Activated B cell treated with CpG ODN at 0.5 μM for 24 hours (primary cell): ENCODE data around the gene LCN2. TPM values are rescaled to one million over a fixed set of nuclear protein-coding genes. Genes with fewer than 3 reads are reported as not detected.
A peak's percentile ranks its signal among the peaks of the same experiment; 100 is the strongest.

ENCODE experiments used
- ATAC-seq: fragments of 200-7000 bp; cut with Tn5 transposase; one replicate; pipeline ENCODE4 v1.10.0; 2021; ENCODE audit warnings: low read depth, mild to moderate bottlenecking, moderate library complexity
- CTCF ChIA-PET: fragments of 350-600 bp; sonication (Branson Sonifier 250); formaldehyde crosslinking; loops from one replicate; lab custom pipeline; 2021; ENCODE audit warnings: antibody characterized with exemption; lab: Charles Lee
- POLR2A ChIA-PET: fragments of 350-600 bp; sonication (Branson Sonifier 250); formaldehyde crosslinking; loops from one replicate; lab custom pipeline; 2021; ENCODE audit warnings: antibody characterized with exemption; lab: Charles Lee
- DNase-seq: peaks from one replicate; pipeline ENCODE4 v3.0.0; 2022
- H3K27ac Mint-ChIP-seq: one replicate; pipeline ENCODE4 v1.8.0; 2020; ENCODE audit warnings: mixed read lengths
- H3K27me3 Mint-ChIP-seq: one replicate; pipeline ENCODE4 v1.8.0; 2021; ENCODE audit warnings: mixed read lengths
- H3K36me3 Mint-ChIP-seq: one replicate; pipeline ENCODE4 v1.8.0; 2021; ENCODE audit warnings: low read depth, mixed read lengths
- H3K4me1 Mint-ChIP-seq: one replicate; pipeline ENCODE4 v1.8.0; 2021; ENCODE audit warnings: mixed read lengths
- H3K4me3 Mint-ChIP-seq: one replicate; pipeline ENCODE4 v1.8.0; 2020; ENCODE audit warnings: mild to moderate bottlenecking, mixed read lengths
- H3K9me3 Mint-ChIP-seq: one replicate; pipeline ENCODE4 v1.8.0; 2020; ENCODE audit warnings: mixed read lengths
- CTCF ChIP-seq: fragments of 200-600 bp; IDR thresholded peaks from one replicate; pipeline ENCODE4 v1.8.0; 2022; ENCODE audit warnings: antibody characterized with exemption, mild to moderate bottlenecking
- intact Hi-C: fragments of 100-400 bp; cut with micrococcal nuclease; formaldehyde crosslinking; loops from one replicate; pipeline ENCODE4 v1.15.1; 2024
- total RNA-seq: library from RNA; stranded (reverse); gene quantifications from 2 replicates; pipeline ENCODE4 v1.2.3, GENCODE V29; 2022

LCN2 gene
- total RNA-seq, 1 donor from 2014 or later, result not detected

GRCh38 chr9:128187361-128187760, 38.1 kb downstream of the LCN2 start:
- POLR2A ChIA-PET, result interaction anchor here (0.5 to 1.4 kb wide), 2 partner anchors 27 to 260 kb away, joined by 4 to 7 read pairs; partner anchors contain the start of gene BBLN
- Mint-ChIP-seq H3K4me1 (peaks cover 21% of the 10 kb centered on the region), H3K36me3 (peaks cover 56% of the 10 kb centered on the region), H3K9me3 (no peaks in the 10 kb centered on the region), H3K27me3 (no peaks in the 10 kb centered on the region), H3K27ac (no peak overlapping the region), H3K4me3 (no peak overlapping the region)
- TF ChIP-seq CTCF, result no peak
- intact Hi-C loops, result no loop called here
- DNase-seq, result no peak
- CTCF ChIA-PET, result no interaction called here
- no peak for ATAC-seq

GRCh38 chr9:128188209-128188608, 39.0 kb downstream of the LCN2 start:
- H3K27me3 Mint-ChIP-seq, result no peaks in the 10 kb centered on the region
- H3K36me3 Mint-ChIP-seq, result peaks cover 50% of the 10 kb centered on the region
- no peak overlapping the region for H3K27ac Mint-ChIP-seq
- no peak overlapping the region for H3K4me3 Mint-ChIP-seq
- DNase-seq (no peak), ATAC-seq (no peak)
- ChIA-PET POLR2A (interaction anchor here (0.6 kb wide), 1 partner anchor 18 kb away, joined by 8 read pairs; no protein-coding TSS in a partner anchor), CTCF (no interaction called here)
- TF ChIP-seq CTCF, result no peak
- intact Hi-C loops, result no loop called here
- H3K9me3 Mint-ChIP-seq, result no peaks in the 10 kb centered on the region
- H3K4me1 Mint-ChIP-seq, result peaks cover 25% of the 10 kb centered on the region

- DNase-seq (no peak), ATAC-seq (no peak)
- CTCF ChIA-PET, result interaction anchor here (0.8 to 1.7 kb wide), 2 partner anchors 11 to 172 kb away, joined by 4 to 7 read pairs; no protein-coding TSS in a partner anchor
- POLR2A ChIA-PET, result interaction anchor here (0.6 to 2.7 kb wide), 7 partner anchors 24 to 1083 kb away, joined by 3 to 20 read pairs (median 4); partner anchors contain the start of genes BBLN and ENDOG
- H3K27me3 Mint-ChIP-seq, result no peaks in the 10 kb centered on the region
- peaks cover 25% of the 10 kb centered on the region for H3K4me1 Mint-ChIP-seq
- peak overlapping the region; percentile 69 for H3K27ac Mint-ChIP-seq
- H3K9me3 Mint-ChIP-seq, result no peaks in the 10 kb centered on the region
- peaks cover 42% of the 10 kb centered on the region for H3K36me3 Mint-ChIP-seq
- H3K4me3 Mint-ChIP-seq, result peak overlapping the region; percentile 94
- intact Hi-C loops, result loop anchor here (2.0 to 5.0 kb wide), 3 partner anchors 61 to 132 kb away; partner anchors contain the start of genes COQ4, GOLGA2, SWI5 and TRUB2
- no peak for TF ChIP-seq CTCF
Observed at GRCh38 chr9:128190013-128190412, 40.8 kb downstream of the LCN2 start.

GRCh38 chr9:128190516-128191405, 41.5 kb downstream of the LCN2 start:
- Mint-ChIP-seq H3K4me3 (peak overlapping the region; percentile 94), H3K36me3 (peaks cover 34% of the 10 kb centered on the region), H3K4me1 (peaks cover 25% of the 10 kb centered on the region), H3K27me3 (no peaks in the 10 kb centered on the region), H3K27ac (peak overlapping the region; percentile 92), H3K9me3 (no peaks in the 10 kb centered on the region)
- CTCF ChIA-PET, result interaction anchor here (0.8 to 1.7 kb wide), 2 partner anchors 10 to 171 kb away, joined by 4 to 7 read pairs; no protein-coding TSS in a partner anchor
- DNase-seq, result no peak
- POLR2A ChIA-PET, result interaction anchor here (0.6 to 2.7 kb wide), 11 partner anchors 9 to 879 kb away, joined by 3 to 20 read pairs (median 4); partner anchors contain the start of genes BBLN, ENDOG and NAIF1
- TF ChIP-seq CTCF, result no peak
- peak; percentile 43 for ATAC-seq
- intact Hi-C loops, result loop anchor here (1.0 to 5.0 kb wide), 5 partner anchors 13 to 132 kb away; partner anchors contain the start of genes BBLN, COQ4, DNM1 and GOLGA2
